ENCODE results near the gene ZNF804B.

ZNF804B gene

DNA sequence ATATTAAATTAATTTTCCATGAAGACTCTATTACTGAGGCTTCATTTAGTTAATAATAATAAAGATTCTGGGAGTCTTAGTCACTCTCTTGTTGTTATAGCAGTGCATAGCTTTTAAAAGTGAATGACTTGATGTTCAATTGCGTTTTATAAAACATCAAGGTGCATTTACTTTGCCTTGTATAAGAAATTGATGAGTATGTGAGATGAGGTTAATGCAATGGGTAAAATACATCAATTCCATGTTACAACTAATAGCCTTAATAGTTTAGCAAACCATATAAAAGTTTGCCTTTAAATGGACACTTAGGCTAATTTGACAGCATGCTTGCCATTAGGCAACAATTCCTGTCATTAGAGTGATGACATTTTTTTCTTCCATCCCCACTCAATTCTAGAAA lies 209.7 kb downstream of the ZNF804B start:
- WGBS, 2 experiments (ENCODE audit: insufficient coverage in 2 of 2) = 80% methylated on average over 1 of the region's 1 CpG; no CpG with 5 or more reads in 1 of the 2 experiments
- Histone ChIP-seq H3K27ac (ENCODE audit: low read depth, low read length, severe bottlenecking) (no peak overlapping the region), H3K9me3 (ENCODE audit: control insufficient read depth, low read length) (no peaks in the 10 kb centered on the region)

DNA sequence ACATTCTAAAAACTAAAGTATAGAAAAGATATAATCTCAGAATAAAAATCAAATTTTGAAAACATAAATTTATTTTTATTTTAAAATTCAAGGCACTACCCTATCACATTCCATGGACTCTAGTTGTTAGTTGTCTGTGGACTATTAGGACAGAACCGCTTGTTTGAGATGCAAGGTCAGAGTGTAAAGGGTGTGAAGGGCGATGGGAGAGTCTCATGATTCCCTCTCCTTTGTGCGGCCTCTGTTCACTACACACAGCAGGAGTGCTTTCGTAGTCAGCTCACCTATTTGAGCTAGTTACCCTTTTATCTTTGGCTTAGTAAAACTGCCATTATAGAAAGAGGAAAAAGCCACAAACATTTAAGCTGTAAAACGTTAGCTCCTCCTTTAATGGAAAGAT lies 225.8 kb downstream of the ZNF804B start:
- Histone ChIP-seq H3K27ac (ENCODE audit: low read depth, low read length, severe bottlenecking) (no peak overlapping the region), H3K36me3 (ENCODE audit: control insufficient read depth, insufficient read depth, low read length) (no peaks in the 10 kb centered on the region), H3K4me1 (ENCODE audit: control insufficient read depth, insufficient read depth, low read length, poor library complexity, severe bottlenecking) (no peaks in the 10 kb centered on the region), H3K4me3 (ENCODE audit: extremely low read depth, insufficient read depth, low read length, poor library complexity, severe bottlenecking) (no peak overlapping the region), H3K9me3 (ENCODE audit: control insufficient read depth, low read length) (no peaks in the 10 kb centered on the region)
- WGBS, 2 experiments (ENCODE audit: insufficient coverage in 2 of 2) = 40% methylated on average over 1 of the region's 5 CpGs; no CpG with 5 or more reads in 1 of the 2 experiments

More for the DNA sequence above, 209.7 kb downstream of the ZNF804B start:
- no peaks in the 10 kb centered on the region for H3K36me3 ChIP-seq (ENCODE audit: control insufficient read depth, insufficient read depth, low read length)
- no peak overlapping the region for H3K4me3 ChIP-seq (ENCODE audit: extremely low read depth, insufficient read depth, low read length, poor library complexity, severe bottlenecking)
- H3K4me1 ChIP-seq (ENCODE audit: control insufficient read depth, insufficient read depth, low read length, poor library complexity, severe bottlenecking) = no peaks in the 10 kb centered on the region

DNA sequence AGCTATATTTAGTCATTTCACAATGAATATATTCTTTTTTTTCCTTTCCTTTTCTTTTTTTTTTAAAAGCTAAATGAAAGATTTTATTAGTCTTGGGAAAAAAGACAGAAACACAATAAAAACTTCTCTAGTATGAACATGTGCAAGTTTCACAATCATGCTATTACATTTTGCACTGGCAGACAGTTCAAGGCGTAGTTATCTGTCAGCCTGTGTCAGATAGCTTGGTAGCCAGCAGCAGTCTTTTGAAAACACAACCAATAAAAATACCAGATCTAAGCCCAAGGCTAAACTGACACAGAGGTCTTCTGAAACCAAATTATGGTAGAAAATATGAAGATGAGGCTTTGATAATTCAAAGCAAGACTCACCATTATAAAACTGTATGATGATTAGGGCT lies 241.8 kb downstream of the ZNF804B start:
- 80% methylated on average over 1 of the region's 1 CpG; no CpG with 5 or more reads in 1 of the 2 experiments for WGBS, 2 experiments (ENCODE audit: insufficient coverage in 2 of 2)
- Histone ChIP-seq H3K4me3 (ENCODE audit: extremely low read depth, insufficient read depth, low read length, poor library complexity, severe bottlenecking) (no peak overlapping the region), H3K27ac (ENCODE audit: low read depth, low read length, severe bottlenecking) (no peak overlapping the region), H3K4me1 (ENCODE audit: control insufficient read depth, insufficient read depth, low read length, poor library complexity, severe bottlenecking) (no peaks in the 10 kb centered on the region), H3K9me3 (ENCODE audit: control insufficient read depth, low read length) (no peaks in the 10 kb centered on the region), H3K36me3 (ENCODE audit: control insufficient read depth, insufficient read depth, low read length) (no peaks in the 10 kb centered on the region)

DNA sequence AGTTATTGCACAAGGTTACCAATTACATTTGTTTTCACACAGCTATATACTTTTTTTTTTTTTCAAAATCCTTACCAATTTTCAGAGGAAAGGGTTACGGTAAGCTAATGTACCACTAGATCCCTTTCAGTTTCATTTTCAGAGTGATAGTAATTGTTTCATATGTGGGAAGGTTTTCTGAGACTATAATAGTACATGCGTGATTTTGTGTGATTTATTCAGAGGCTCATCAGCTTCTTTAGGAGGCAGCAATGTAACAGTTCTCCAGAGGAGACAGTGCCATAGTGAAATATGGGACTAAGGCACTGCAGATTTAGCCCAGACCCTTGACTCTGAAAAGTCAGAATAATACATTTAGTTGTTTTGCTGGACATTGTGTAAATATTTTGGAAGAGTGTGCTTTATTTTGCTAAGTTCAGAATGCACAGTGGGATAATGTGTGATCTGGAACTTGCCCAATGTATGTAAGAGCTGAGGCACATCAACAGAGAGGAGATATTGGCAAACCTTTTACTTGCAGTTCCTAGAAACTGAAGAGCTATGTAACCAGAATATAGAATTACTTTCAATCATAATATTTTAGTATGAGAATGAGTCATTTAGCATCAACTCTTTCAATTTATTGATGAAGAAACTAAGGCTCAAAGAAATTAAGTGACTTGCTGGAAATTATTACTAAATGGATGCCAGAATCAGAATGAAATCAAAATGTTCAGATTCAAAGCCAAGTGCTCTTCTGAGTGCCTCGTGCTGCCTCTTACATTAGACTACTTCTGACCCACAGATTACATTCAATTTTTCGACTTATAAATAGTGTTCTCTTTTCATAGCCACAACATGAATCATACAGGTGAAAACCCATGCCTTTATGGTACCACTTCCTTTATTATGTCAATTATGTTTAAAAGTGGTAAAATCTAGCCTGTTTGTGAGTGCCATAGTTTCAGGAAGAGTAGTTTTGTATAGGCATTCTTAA lies 243.8 kb downstream of the ZNF804B start:
- WGBS, 2 experiments (ENCODE audit: insufficient coverage in 2 of 2) = 58 to 61% methylated on average over 2 to 3 of the region's 4 CpGs
- H3K4me3 ChIP-seq (ENCODE audit: extremely low read depth, insufficient read depth, low read length, poor library complexity, severe bottlenecking) = no peak overlapping the region
- no peaks in the 10 kb centered on the region for H3K36me3 ChIP-seq (ENCODE audit: control insufficient read depth, insufficient read depth, low read length)
- no peak overlapping the region for H3K27ac ChIP-seq (ENCODE audit: low read depth, low read length, severe bottlenecking)
- H3K4me1 ChIP-seq (ENCODE audit: control insufficient read depth, insufficient read depth, low read length, poor library complexity, severe bottlenecking) = no peaks in the 10 kb centered on the region
- H3K9me3 ChIP-seq (ENCODE audit: control insufficient read depth, low read length) = no peaks in the 10 kb centered on the region

DNA sequence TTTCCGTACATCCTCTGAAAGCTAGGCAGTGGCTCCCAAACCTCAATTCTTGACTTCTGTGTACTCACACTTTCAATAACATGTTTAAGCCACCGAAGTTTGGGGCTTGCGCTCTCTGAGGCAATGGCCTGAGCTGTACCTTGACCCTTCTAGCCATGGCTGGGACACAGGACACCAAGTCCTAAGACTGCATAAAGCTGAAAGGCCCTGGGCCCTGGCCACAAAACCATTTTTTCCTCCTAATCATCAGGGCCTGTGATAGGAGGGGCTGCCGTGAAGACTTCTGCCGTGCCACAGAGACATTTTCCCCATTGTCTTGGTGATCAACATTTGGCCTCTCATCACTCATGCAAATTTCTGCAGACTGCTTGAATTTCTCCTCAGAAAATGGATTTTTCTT lies 252.5 kb downstream of the ZNF804B start:
- 83 to 85% methylated on average over 5 of the region's 5 CpGs for WGBS, 2 experiments (ENCODE audit: insufficient coverage in 2 of 2)
- Histone ChIP-seq H3K27ac (ENCODE audit: low read depth, low read length, severe bottlenecking) (no peak overlapping the region), H3K9me3 (ENCODE audit: control insufficient read depth, low read length) (peaks cover 5% of the 10 kb centered on the region), H3K36me3 (ENCODE audit: control insufficient read depth, insufficient read depth, low read length) (no peaks in the 10 kb centered on the region), H3K4me1 (ENCODE audit: control insufficient read depth, insufficient read depth, low read length, poor library complexity, severe bottlenecking) (no peaks in the 10 kb centered on the region), H3K4me3 (ENCODE audit: extremely low read depth, insufficient read depth, low read length, poor library complexity, severe bottlenecking) (no peak overlapping the region)

DNA sequence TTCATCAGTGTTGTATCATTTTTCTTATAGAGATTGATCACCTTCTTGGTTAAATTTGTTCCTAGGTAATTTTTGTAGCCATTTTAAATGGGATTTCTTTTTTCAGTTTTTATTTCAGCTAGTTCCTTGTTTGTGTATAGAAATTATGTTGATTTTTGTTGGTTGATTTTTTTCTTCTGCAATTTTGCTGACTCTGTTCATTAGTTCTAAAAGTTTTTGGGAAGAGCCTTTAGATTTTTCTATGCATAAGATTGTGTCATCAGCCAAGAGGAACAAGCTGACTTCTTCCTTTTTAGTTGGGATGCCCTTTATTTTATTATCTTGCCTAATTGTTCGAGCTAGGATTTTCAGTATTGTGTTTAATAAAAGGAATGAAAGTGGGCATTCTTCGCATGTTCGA lies 258.2 kb downstream of the ZNF804B start:
- no peaks in the 10 kb centered on the region for H3K36me3 ChIP-seq (ENCODE audit: control insufficient read depth, insufficient read depth, low read length)
- 68 to 100% methylated on average over 2 to 3 of the region's 3 CpGs for WGBS, 2 experiments (ENCODE audit: insufficient coverage in 2 of 2)
- H3K27ac ChIP-seq (ENCODE audit: low read depth, low read length, severe bottlenecking) = no peak overlapping the region
- no peaks in the 10 kb centered on the region for H3K4me1 ChIP-seq (ENCODE audit: control insufficient read depth, insufficient read depth, low read length, poor library complexity, severe bottlenecking)
- no peaks in the 10 kb centered on the region for H3K9me3 ChIP-seq (ENCODE audit: control insufficient read depth, low read length)
- H3K4me3 ChIP-seq (ENCODE audit: extremely low read depth, insufficient read depth, low read length, poor library complexity, severe bottlenecking) = no peak overlapping the region

DNA sequence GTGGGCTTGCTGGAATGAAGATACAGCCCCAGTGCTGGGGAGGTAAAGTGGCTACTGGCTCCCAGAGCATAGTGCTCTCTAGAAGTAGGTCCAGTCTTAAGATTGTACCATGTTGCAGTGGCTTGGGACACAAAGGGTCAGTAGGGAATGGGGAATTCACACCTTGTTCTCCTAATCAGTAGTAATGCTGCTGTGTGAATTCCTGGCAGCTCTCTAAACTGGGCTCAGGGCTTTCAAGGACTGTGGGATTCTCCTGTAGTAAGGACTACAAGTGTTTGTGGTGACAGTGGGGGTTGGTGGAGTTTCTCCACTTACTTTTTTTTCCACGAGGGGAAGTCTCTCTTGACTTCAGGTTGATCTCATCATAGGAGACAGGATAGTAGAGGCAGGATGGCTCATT lies 262.2 kb downstream of the ZNF804B start:
- no CpG with 5 or more reads among the region's 1 CpG for WGBS, 2 experiments (ENCODE audit: insufficient coverage in 2 of 2)

DNA sequence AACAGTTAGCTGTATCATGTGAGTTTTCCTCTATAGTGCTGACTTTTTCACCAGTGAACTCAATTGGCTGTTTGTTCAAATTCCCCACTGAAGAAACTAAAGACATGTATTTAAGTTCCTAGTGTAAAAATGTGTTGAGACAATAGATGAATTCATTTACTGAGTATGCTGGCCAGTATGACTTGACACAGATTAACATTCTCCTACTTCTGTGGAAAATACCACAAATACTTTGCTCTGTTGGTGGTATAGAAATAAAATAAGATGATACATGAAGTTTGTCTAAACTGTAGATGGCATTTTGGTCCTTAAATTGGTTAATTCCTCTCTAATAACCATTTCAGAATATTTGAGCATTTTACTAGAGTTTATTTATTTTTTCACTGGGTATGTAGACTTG lies 263.7 kb downstream of the ZNF804B start:
- Histone ChIP-seq H3K9me3 (ENCODE audit: control insufficient read depth, low read length) (no peaks in the 10 kb centered on the region), H3K27ac (ENCODE audit: low read depth, low read length, severe bottlenecking) (no peak overlapping the region), H3K4me1 (ENCODE audit: control insufficient read depth, insufficient read depth, low read length, poor library complexity, severe bottlenecking) (no peaks in the 10 kb centered on the region), H3K4me3 (ENCODE audit: extremely low read depth, insufficient read depth, low read length, poor library complexity, severe bottlenecking) (no peak overlapping the region), H3K36me3 (ENCODE audit: control insufficient read depth, insufficient read depth, low read length) (no peaks in the 10 kb centered on the region)

More for the DNA sequence above, 262.2 kb downstream of the ZNF804B start:
- Histone ChIP-seq H3K4me1 (ENCODE audit: control insufficient read depth, insufficient read depth, low read length, poor library complexity, severe bottlenecking) (no peaks in the 10 kb centered on the region), H3K4me3 (ENCODE audit: extremely low read depth, insufficient read depth, low read length, poor library complexity, severe bottlenecking) (no peak overlapping the region), H3K9me3 (ENCODE audit: control insufficient read depth, low read length) (no peaks in the 10 kb centered on the region), H3K36me3 (ENCODE audit: control insufficient read depth, insufficient read depth, low read length) (no peaks in the 10 kb centered on the region), H3K27ac (ENCODE audit: low read depth, low read length, severe bottlenecking) (no peak overlapping the region)

DNA sequence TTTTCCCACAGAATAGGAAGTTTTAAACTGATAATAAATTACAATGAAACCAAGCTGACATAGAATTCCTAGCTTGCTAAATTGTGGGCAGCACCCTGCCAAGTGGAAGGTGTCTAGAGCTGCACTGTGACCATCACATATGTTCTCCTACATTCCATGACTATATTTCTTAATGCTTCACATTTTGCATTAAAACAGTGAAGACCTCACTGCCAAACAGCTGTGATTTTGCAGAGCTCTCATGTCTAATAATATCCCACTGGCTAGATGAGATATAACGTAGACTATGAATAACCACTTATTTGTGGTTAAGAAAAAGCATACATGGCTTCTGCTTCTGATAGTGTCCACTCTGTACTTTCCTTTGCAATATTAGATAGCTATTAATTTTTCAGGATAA lies 264.4 kb downstream of the ZNF804B start:
- H3K36me3 ChIP-seq (ENCODE audit: control insufficient read depth, insufficient read depth, low read length) = no peaks in the 10 kb centered on the region
- no CpG with 5 or more reads among the region's 1 CpG for WGBS, 2 experiments (ENCODE audit: insufficient coverage in 2 of 2)
- H3K27ac ChIP-seq (ENCODE audit: low read depth, low read length, severe bottlenecking) = no peak overlapping the region
- no peaks in the 10 kb centered on the region for H3K4me1 ChIP-seq (ENCODE audit: control insufficient read depth, insufficient read depth, low read length, poor library complexity, severe bottlenecking)
- no peaks in the 10 kb centered on the region for H3K9me3 ChIP-seq (ENCODE audit: control insufficient read depth, low read length)
- H3K4me3 ChIP-seq (ENCODE audit: extremely low read depth, insufficient read depth, low read length, poor library complexity, severe bottlenecking) = no peak overlapping the region

DNA sequence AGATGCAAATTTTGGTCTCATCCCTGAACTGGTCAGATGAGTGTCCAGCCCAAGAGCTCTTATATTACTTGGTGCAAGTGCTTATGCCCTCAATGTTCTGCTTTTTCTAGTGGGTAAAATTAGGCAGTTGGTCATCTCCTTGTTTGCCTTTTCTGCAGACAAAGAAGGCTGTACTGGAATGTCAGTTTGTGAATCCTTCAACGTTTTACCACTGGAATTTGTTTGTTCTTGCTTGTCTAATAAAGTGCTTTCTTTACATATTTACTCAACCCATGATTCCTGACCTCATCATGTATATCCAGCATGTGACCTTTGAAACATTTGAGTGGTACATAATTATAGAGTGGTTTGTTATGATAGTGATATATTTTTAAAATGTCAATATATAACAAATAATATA lies 268.3 kb downstream of the ZNF804B start:
- no CpG with 5 or more reads among the region's 1 CpG for WGBS, 2 experiments (ENCODE audit: insufficient coverage in 2 of 2)

DNA sequence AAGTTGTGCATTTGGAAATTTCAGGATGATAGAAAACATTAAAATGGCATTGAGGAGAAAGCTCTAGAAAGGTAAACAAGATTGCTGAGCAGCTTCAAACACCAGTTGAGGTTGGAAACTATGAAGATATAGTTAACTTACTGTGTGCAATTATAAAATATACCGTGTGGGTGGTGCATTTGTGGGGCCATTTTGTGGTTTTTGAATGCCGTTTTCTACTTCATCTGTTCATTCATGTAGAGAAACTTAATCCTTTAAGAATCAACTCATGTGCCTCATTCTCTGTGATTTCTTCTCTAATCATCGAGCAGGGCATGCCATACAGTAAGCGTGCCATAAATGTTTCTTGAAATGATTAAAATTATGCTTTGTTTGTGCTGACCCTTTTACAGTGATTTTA lies 268.8 kb downstream of the ZNF804B start:
- no peaks in the 10 kb centered on the region for H3K4me1 ChIP-seq (ENCODE audit: control insufficient read depth, insufficient read depth, low read length, poor library complexity, severe bottlenecking)
- H3K27ac ChIP-seq (ENCODE audit: low read depth, low read length, severe bottlenecking) = no peak overlapping the region
- no peaks in the 10 kb centered on the region for H3K9me3 ChIP-seq (ENCODE audit: control insufficient read depth, low read length)
- H3K36me3 ChIP-seq (ENCODE audit: control insufficient read depth, insufficient read depth, low read length) = no peaks in the 10 kb centered on the region
- WGBS, 2 experiments (ENCODE audit: insufficient coverage in 2 of 2) = no CpG with 5 or more reads among the region's 4 CpGs
- H3K4me3 ChIP-seq (ENCODE audit: extremely low read depth, insufficient read depth, low read length, poor library complexity, severe bottlenecking) = no peak overlapping the region

More for the DNA sequence above, 268.3 kb downstream of the ZNF804B start:
- H3K4me3 ChIP-seq (ENCODE audit: extremely low read depth, insufficient read depth, low read length, poor library complexity, severe bottlenecking) = no peak overlapping the region
- H3K4me1 ChIP-seq (ENCODE audit: control insufficient read depth, insufficient read depth, low read length, poor library complexity, severe bottlenecking) = no peaks in the 10 kb centered on the region
- H3K27ac ChIP-seq (ENCODE audit: low read depth, low read length, severe bottlenecking) = no peak overlapping the region
- no peaks in the 10 kb centered on the region for H3K9me3 ChIP-seq (ENCODE audit: control insufficient read depth, low read length)
- H3K36me3 ChIP-seq (ENCODE audit: control insufficient read depth, insufficient read depth, low read length) = no peaks in the 10 kb centered on the region
